Epithelial cell of esophagus (primary cell): ENCODE measurements around the gene CARD8.
"Not testable (repeated sequence)": the region's sequence is repeated elsewhere in the genome, so short reads cannot be mapped to it uniquely, and the experiment has no call there.

ENCODE experiments used
- DNase-seq: peaks from one replicate; pipeline ENCODE4 v3.0.0; 2010; ENCODE audit warnings: low read depth
- H3K4me3 ChIP-seq: 2 replicates; pipeline ENCODE4 v1.5.1; 2011; ENCODE audit warnings: mild to moderate bottlenecking, low read length, control low read depth
- TF ChIP-seq, protein P1 (sequence below): IDR thresholded peaks from 2 replicates; pipeline ENCODE4 v1.5.1; 2011; ENCODE audit warnings: low read depth, mild to moderate bottlenecking, low read length, control low read depth, inconsistent platforms; ENCODE audit not compliant: insufficient read depth; ENCODE audit errors: missing control alignments

The CARD8 gene

DNA sequence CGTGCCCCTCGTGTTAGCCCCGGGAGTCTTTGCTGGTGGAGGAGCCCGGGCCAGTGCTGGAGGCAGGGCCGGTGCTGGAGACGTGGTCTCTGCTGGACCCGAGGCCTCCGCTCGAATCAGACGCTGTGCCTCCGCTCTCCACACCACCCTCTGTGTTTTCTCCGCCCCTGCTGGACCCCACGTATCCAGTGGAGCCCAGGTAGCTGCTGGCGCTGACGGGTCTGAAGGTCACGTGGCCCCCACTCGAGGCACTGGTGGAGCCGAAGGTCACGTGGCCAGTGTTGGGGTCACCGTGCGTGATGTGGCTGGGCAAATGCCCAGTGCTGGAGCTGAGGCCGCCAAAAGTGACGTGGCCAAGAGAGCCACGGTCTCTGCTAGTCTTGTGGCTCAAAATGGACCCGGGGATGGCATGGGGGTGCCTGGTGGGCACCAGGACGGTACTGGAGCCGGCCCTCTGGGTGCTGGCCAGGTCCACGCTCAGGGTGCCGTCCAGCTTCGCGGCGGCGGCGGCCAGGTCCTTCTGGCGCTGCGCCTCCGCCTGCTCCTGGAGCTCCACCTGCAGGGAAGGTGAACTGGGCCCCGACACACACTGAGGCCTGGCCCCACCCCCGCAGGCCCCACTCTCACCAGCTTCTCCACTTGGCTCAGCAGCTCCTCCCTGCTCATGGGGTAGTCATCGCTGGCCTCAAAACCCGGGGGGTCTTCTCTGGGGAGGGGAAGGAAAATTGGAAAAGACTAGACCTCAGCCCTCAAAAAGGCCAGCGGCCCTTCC is 41.4 kb upstream of the CARD8 start:
- TF ChIP-seq, protein P1, sequence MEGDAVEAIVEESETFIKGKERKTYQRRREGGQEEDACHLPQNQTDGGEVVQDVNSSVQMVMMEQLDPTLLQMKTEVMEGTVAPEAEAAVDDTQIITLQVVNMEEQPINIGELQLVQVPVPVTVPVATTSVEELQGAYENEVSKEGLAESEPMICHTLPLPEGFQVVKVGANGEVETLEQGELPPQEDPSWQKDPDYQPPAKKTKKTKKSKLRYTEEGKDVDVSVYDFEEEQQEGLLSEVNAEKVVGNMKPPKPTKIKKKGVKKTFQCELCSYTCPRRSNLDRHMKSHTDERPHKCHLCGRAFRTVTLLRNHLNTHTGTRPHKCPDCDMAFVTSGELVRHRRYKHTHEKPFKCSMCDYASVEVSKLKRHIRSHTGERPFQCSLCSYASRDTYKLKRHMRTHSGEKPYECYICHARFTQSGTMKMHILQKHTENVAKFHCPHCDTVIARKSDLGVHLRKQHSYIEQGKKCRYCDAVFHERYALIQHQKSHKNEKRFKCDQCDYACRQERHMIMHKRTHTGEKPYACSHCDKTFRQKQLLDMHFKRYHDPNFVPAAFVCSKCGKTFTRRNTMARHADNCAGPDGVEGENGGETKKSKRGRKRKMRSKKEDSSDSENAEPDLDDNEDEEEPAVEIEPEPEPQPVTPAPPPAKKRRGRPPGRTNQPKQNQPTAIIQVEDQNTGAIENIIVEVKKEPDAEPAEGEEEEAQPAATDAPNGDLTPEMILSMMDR: no peak
- no peak for DNase-seq
- no peak overlapping the region for H3K4me3 ChIP-seq

DNA sequence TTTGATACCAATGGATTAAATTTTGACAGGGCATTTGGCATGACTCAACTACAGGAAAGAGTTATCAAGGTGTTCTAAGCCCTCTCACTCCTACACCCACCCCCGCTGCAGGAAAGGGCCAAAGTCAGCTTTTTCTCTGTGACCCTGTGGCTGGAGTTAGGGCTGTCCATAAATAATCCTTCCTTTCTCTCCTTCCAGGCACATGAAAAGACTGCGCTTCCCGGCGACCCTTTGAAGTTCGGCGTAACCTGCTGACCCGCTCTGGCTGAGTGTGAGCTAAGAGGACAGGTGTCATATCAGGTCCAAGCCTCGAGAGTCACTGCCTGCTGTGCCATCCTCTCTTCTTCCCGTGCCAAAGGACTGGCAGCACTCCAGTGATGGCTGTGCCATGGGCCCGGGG is 39.7 kb upstream of the CARD8 start:
- no peak for DNase-seq
- H3K4me3 ChIP-seq: no peak overlapping the region
- TF ChIP-seq, protein P1: no peak

DNA sequence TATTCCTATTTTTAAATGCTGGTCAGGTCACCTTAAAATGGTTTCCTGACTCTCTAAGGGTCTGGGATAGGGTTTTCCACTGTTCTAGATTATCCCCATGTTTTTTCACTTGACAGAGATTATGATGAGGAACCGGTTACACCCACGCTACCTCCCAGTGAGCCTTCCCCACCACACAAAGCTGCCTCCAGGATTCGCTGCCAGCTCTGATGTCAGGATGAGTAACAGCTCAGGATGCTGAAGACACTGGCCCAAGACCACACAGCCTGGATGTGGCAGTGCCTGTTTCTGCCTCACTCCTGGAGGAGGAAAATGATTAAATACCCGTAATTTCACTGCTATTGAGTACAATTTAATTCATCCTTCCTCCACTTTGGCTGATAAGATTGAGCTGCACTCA is 37.1 kb upstream of the CARD8 start:
- peak; percentile 93 for DNase-seq
- no peak overlapping the region for H3K4me3 ChIP-seq
- TF ChIP-seq, protein P1: no peak

DNA sequence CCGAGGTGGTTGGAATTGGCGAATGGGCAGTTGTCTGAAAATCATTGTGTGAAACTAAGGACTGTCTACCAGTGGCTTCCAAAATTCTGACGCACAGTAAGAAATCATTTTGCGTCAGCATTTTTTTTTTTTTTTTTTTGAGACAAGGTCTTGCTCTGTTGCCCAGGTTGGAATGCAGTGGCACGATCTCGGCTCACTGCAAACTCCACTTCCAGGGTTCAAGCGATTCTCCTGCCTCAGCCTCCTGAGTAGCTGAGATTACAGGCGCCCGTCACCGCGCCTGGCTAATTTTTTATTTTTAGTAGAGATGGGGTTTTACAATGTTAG is 35.7 kb upstream of the CARD8 start:
- H3K4me3 ChIP-seq, DNase-seq: not testable (repeated sequence)

DNA sequence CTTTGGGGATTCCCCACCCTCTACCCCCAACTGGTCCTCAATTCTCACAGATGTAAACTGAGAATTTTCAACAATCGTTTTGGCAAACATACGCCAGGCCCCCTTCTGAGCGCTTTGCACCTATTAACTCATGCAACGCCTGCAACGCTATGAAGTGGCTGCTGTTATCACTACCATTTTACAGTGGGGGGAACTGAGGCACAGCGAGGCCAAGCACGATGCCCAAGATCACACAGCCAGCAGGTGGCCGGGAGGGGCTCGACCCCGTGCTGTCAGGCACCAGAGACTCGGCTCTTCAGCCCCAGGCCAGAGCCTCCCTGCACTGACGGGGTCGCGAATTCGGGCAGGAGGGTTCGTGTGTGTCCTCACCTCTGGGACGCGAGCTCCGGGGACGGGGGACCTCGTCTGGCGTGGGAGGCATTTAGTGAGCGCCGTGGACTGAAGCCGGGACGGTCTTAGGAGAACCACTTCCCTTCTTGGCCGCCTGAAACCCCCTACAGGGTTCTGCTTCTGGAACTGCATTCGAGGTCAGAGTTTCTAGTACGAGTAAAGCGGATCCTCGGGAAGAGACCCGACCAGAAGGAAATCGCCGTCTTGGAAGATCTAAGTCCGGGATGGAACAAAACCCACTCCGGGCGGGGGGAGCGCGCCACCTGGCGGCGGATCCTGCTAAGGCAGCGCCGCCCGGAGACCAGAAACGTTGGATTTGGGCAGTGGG is 35.2 kb upstream of the CARD8 start:
- H3K4me3 ChIP-seq: peak overlapping the region; percentile 45
- TF ChIP-seq, protein P1: peak; percentile 97
- peak; percentile 73 for DNase-seq

DNA sequence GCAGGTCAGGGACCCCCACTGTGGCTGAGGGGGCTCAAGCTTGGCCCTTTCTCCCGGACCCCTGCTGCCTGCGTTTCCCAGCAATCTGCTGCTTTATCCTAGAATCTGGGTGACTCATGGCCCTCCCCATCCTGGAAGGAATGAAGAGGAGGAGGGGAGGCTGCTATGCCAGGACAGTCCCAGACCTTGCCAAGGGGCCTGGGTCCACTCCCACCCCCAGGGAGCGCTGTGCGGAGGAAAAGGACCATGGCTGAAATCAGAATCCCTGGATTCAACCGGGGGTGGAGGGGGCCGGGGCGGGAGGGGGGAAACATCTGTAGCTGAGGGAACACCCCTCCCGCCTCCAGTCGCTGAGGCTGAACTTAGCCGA is 34.7 kb upstream of the CARD8 start:
- TF ChIP-seq, protein P1: no peak
- peak; percentile 26 for DNase-seq
- H3K4me3 ChIP-seq: no peak overlapping the region

DNA sequence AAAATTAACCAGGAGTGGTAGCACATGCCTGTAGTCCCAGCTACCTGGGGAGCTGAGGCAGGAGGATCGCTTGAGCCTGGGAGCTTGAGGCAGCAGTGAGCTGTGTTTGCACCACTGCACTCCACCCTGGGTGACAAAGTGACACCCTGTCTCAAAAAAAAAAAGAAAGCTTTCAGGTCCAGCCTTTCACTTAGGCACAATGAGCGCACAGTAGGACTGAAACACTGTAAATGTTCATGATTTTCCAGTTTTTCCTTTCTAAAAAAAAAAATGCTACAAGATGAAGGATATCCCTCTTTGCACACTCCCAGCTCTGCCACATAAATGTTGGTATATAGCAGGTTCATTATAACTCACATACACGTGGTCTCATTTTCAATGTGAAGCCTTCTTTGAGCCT is 32.0 kb upstream of the CARD8 start:
- TF ChIP-seq, protein P1: no peak
- DNase-seq: no peak

More for the DNA sequence above, 32.0 kb upstream of the CARD8 start:
- no peak overlapping the region for H3K4me3 ChIP-seq
